Right hindlimb (tissue), 1 donor: ENCODE measurements around the gene NDUFAF7.
"Not testable (repeated sequence)": the region's sequence is repeated elsewhere in the genome, so short reads cannot be mapped to it uniquely, and the experiment has no call there.

ENCODE experiments used
- DNase-seq: peaks from one replicate; pipeline ENCODE4 v3.0.0-alpha.2; 2018

The NDUFAF7 gene

DNA sequence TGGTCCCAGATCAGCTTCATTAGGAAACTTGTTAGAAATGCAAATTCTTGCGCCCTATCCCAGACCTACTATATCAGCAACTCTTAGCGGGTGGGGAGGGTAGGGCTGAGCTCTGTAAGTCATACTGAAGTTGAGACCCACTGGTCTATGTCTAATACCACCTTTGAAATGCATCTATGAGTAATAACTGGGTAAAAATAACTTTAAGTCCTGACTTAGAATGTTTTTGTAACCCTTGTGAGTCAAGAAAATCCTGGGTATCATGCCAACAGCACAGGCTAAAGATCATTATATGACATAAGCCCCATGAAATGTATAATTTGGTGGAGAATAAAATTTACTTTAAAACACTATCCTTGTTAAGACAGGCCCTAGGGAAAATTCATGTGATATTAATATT, 51.7 kb downstream of the NDUFAF7 start:
- DNase-seq, result no peak

DNA sequence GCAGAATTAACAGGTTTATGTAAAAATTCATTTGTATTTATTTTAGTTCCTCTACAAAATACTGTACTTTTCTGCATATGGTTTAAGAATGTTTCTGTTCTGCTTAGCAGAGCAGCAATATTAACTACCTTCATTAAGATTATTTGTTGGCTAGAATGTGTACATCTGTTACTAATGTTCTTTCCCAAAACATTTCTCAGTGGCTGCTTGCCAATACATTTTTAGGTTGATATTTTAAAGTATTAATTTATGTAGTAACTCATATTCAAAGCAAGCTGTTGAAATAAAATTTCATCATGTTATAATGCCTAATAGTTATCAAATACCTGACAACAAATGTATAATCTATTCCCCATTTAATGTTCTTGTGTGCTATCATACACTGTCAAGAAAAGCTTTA, 52.9 kb downstream of the NDUFAF7 start:
- DNase-seq, result no peak

DNA sequence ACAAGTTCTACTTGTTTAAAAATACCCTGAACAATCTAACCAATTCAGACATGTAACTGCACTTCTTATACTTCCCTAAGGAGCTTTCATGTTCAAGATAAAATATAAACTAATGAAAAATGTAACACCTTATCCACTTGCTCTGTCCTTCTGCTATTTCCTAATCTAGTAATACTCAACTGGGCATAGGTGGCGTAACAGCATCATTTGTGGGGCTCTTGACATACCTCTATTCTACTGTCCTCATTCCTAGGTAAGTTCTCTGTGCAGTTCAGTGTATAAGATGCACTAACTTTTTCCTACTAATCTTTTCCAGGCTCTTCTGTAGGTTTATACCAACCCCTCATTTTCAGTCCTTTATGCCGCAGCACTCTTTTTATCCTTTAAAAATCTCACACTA, 56.5 kb downstream of the NDUFAF7 start:
- no peak for DNase-seq

DNA sequence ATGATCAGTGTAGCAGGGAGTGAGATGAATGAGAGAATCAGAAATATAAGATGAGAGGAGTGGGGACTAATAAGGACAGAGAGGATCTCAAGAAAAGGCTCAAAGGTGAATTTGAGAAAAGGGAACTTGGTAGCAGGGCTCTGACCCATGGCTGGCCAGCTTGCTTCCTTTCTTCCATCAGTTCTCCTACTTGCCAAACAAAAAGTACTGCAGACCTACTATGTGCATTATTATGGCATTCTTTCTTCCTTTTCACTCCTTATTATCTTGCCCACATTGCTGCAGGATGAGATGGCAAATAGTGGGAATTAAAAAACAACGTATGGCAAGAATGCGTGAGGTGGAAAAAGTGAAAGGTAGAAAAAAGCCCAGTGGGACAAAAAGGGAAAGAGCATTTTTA, 60.2 kb downstream of the NDUFAF7 start:
- no peak for DNase-seq

DNA sequence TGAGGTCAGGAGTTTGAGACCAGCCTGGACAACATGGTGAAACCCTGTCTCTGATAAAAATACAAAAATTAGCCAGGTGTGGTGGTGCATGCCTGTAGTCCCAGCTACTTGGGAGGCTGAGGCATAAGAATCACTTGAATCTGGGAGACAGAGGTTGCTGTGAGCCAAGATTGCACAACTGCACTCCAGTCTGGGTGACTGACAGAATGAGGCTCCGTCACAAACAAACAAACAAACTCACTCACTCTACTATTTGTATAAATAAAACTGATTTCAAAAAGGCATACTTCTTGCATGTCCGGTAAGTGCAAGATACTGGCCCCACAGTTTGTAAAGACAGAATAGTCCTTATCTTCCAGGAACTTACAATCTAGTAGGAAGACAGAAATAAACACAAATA, 63.4 kb downstream of the NDUFAF7 start:
- not testable (repeated sequence) for DNase-seq

DNA sequence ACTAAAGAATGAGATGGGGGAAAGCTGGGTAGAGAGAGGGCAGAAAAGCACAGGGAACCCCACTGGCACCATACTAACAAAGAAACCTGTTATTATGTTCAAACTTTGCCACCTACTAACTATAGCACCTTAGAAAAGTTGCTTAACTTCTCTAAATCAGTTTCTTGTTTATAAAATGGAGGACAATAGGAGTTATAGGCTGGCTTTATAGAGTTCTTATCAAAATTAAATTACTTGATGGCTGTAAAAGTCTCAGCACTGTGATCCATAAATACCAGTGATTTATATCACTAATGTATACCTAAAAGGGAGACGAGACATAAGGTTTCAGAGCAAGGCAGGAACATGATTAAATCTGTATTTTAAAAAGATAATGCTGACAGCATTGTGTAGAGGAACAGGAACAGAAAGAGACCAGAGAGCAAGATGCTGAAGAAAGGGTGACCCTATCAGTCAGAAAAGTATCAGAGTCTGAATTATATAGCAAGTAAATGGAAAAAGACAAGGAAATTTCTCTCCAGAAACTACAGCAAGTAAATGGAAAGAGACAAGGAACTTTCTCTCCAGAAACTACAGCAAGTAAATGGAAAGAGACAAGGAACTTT, 64.1 kb downstream of the NDUFAF7 start:
- DNase-seq, result no peak

DNA sequence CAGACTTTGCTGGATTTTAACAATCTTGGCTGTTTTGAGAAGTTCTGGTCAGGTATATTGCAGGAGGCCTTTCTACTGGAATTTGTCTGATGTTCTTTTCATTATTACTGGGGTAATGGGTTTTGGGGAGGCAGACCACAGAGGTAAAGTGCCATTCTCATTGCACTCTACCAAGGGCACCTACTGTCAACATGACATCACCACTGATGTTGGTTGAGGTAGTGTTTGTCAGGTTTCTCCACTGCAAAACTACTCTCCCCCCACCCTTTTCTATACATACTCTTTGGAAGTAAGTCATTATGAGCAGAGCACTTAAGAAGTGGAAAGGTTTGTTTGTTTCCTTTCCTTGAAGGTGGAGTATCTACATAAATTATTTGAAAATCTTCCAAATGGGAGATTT, 66.2 kb downstream of the NDUFAF7 start:
- DNase-seq, result no peak
